AG04449 (cell line): Measurements from ENCODE around the gene FAM168B.
A peak's percentile ranks its signal among the peaks of the same experiment; 100 is the strongest.

ENCODE experiments used
- CTCF ChIA-PET: fragments of 350-600 bp; formaldehyde crosslinking; extraction: SDS; loops from one replicate; lab custom pipeline; 2021; ENCODE audit warnings: antibody characterized with exemption; lab: Yijun Ruan, JAX
- POLR2A ChIA-PET: fragments of 400-600, 350-600 bp; formaldehyde crosslinking; extraction: SDS; loops from one replicate; lab custom pipeline; 2020; ENCODE audit warnings: antibody characterized with exemption, inconsistent platforms; lab: Yijun Ruan, JAX
- DNase-seq: peaks from one replicate; pipeline ENCODE4 v3.0.0-alpha.2; 2010; ENCODE audit warnings: low read depth, low spot score
- H3K4me3 ChIP-seq: 2 replicates; pipeline ENCODE4 v1.5.1; 2011; ENCODE audit warnings: low read depth, mild to moderate bottlenecking, control low read depth, low read length
- CTCF ChIP-seq: IDR thresholded peaks from one replicate; pipeline ENCODE4 v1.5.1; 2011; ENCODE audit warnings: mild to moderate bottlenecking, moderate library complexity, low read length, control low read depth, inconsistent platforms; ENCODE audit not compliant: insufficient read depth; ENCODE audit errors: missing control alignments

FAM168B gene

GRCh38 chr2:131043199-131044074 is 49.8 kb downstream of the FAM168B start:
- ChIA-PET POLR2A (no interaction called here), CTCF (no interaction called here)
- no peak for DNase-seq
- no peak for TF ChIP-seq CTCF
- no peak overlapping the region for H3K4me3 ChIP-seq

- POLR2A ChIA-PET = no interaction called here
- no peak for DNase-seq
- H3K4me3 ChIP-seq = no peak overlapping the region
- no peak for TF ChIP-seq CTCF
- CTCF ChIA-PET = no interaction called here
Observed at GRCh38 chr2:131042148-131042775, 51.0 kb downstream of the FAM168B start.

GRCh38 chr2:131041402-131042147 is 51.7 kb downstream of the FAM168B start:
- ChIA-PET POLR2A (no interaction called here), CTCF (no interaction called here)
- TF ChIP-seq CTCF = no peak
- DNase-seq = no peak
- H3K4me3 ChIP-seq = no peak overlapping the region

- POLR2A ChIA-PET = no interaction called here
- H3K4me3 ChIP-seq = no peak overlapping the region
- CTCF ChIA-PET = interaction anchor here (0.7 kb wide), 1 partner anchor 16 kb away, joined by 3 read pairs; no protein-coding TSS in a partner anchor
- no peak for DNase-seq
- peak; percentile 48 for TF ChIP-seq CTCF
Observed at GRCh38 chr2:131040661-131041401, 52.4 kb downstream of the FAM168B start.

GRCh38 chr2:131039908-131040660 is 53.2 kb downstream of the FAM168B start:
- no peak overlapping the region; the same call in 1 of the 2 replicates for H3K4me3 ChIP-seq
- CTCF ChIA-PET = interaction anchor here (0.7 kb wide), 1 partner anchor 17 kb away, joined by 3 read pairs; no protein-coding TSS in a partner anchor
- POLR2A ChIA-PET = no interaction called here
- DNase-seq = no peak
- no peak for TF ChIP-seq CTCF
